ENCODE data around the gene PTMS.

Gene PTMS

DNA sequence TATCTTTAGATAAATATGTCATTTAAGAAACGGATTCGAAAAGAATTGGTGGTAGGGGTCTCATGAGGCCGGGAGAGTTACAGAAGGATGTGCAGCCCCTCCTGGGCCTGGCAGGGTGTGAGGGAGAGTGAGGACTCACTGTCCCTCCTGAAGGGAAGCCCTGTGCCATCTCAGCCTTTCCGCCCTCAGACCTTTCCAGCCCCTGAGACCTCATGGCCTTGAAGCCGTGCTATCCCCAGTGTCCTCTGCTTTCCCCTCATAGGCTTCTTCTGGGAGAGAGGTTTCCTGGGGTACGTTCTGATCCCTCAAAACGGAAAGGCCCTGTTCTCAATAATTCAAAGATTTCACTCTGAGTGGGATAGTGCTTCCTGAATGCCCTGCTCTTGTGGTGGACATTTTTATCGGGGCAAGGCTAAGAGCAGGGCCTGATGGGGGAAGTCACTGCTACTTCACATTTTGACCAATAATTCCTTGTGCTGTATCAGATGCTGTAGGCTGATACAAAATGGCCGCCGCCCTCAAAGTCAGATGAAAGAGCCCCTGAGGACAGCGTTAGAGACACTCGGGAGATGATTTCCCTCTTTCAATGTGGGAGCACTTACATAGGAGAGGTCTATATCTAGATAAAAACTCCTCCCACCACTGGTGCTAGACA is 24.5 kb downstream of the PTMS start (continued):
- TF ChIP-seq ZBTB17 (tag by site-specific recombination; IDR thresholded peaks at IDR 0.05) (no peak), ZNF791 (tag by site-specific recombination; IDR thresholded peaks at IDR 0.05) (no peak), ZNF292 (tag by site-specific recombination; IDR thresholded peaks at IDR 0.05; ENCODE audit: borderline replicate concordance, low read depth) (no peak)

DNA sequence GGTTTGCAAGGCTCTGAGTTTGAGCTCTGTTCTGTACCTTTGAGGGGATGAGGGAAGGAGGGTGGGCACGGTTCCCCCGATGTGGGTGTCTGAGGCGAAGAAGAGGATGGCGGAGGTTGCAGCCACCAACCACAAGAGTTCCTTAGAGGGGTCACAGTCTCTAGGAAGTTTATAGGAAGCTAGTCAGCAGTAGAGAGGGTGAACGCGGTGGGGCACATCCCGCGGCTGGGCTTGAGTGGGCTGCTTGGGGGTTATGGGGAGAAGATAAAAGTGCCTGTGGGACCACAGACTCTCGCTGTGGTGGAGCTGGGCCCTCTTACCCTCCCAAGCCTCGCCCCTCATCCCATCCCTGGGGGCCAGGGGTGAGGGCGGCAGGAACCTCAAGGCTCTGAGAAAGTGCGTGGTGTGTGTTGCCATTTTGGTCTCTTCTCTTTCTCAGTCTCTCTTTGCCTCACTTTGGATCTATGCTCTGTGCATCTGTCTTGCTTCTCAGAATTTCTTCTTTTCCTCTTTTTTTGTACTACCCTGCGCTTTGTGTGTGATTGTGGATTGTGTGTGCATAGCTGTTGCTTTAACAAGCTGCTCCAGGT is 25.9 kb downstream of the PTMS start:
- H3K36me3 ChIP-seq (ENCODE audit: control insufficient read depth in 2 of 2, insufficient read depth in 1 of 2, low read length in 2 of 2) = no peaks in the 10 kb centered on the region
- CTCF ChIA-PET = interaction anchor here (0.9 to 1.5 kb wide), 4 partner anchors 13 to 38 kb away, joined by 3 to 10 read pairs (median 6); partner anchors contain the start of gene PTMS
- no peaks in the 10 kb centered on the region for H3K9me3 ChIP-seq (ENCODE audit: control insufficient read depth, insufficient read depth, low read depth, low read length)
- H3K4me1 ChIP-seq (ENCODE audit: control insufficient read depth, insufficient read depth, low read length) = no peaks in the 10 kb centered on the region
- no peak for TF ChIP-seq OVOL3 (tag by site-specific recombination; IDR thresholded peaks at IDR 0.05)
- no peak for TF ChIP-seq ZNF169 (tag by site-specific recombination; IDR thresholded peaks at IDR 0.05)
- TF ChIP-seq, protein P1, sequence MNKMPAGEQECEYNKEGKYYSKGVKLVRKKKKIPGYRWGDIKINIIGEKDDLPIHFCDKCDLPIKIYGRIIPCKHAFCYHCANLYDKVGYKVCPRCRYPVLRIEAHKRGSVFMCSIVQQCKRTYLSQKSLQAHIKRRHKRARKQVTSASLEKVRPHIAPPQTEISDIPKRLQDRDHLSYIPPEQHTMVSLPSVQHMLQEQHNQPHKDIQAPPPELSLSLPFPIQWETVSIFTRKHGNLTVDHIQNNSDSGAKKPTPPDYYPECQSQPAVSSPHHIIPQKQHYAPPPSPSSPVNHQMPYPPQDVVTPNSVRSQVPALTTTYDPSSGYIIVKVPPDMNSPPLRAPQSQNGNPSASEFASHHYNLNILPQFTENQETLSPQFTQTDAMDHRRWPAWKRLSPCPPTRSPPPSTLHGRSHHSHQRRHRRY (tag by site-specific recombination; IDR thresholded peaks at IDR 0.05) = no peak
- TF ChIP-seq ZNF558 (tag by site-specific recombination; IDR thresholded peaks at IDR 0.05) = no peak
- TF ChIP-seq ZNF155 (tag by site-specific recombination; IDR thresholded peaks at IDR 0.05) = no peak
- H3K4me3 ChIP-seq (ENCODE audit: low read depth, low read length) = no peak overlapping the region
- H3K27ac ChIP-seq (ENCODE audit: extremely low read depth, low read depth, low read length) = no peak overlapping the region
- POLR2A ChIA-PET = no interaction called here

DNA sequence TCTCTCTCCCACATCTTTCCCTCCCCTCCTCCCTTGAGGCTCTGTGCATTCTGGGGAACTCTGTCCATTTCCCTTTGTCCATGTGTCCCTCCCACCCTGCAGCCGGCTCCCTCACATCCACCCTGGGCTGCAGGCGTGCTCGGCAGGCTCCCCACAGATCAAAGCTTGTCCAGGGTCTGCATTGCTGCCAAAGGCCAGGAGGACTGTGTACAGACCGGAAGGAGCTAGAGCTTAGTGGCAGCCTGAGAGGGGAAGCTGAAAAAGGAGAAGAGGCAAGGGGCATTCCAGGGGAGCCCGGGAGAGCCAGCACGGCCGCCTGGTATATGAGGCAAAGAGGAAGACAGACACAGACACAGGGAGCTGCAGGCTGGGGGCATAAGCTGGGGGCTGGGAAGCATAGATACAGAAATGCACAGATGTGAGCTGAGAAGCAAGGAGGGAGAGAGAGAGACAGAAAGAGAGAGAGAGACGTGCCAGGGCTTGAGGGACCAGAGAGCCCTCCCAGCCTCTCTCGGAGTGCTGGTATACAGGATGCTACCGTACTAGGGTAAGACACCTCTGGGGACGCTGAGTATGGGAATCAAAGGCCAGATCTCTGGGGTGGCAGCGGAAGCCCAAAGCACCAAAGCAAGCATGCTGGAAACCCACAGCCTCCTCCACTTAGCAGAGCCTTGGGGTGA is 26.5 kb downstream of the PTMS start:
- Histone ChIP-seq H3K27ac (ENCODE audit: extremely low read depth, low read depth, low read length) (no peak overlapping the region), H3K4me1 (ENCODE audit: control insufficient read depth, insufficient read depth, low read length) (no peaks in the 10 kb centered on the region), H3K4me3 (ENCODE audit: low read depth, low read length) (no peak overlapping the region), H3K36me3 (ENCODE audit: control insufficient read depth in 2 of 2, insufficient read depth in 1 of 2, low read length in 2 of 2) (no peaks in the 10 kb centered on the region), H3K9me3 (ENCODE audit: control insufficient read depth, insufficient read depth, low read depth, low read length) (no peaks in the 10 kb centered on the region)
- POLR2A ChIA-PET = no interaction called here
- CTCF ChIA-PET = interaction anchor here (0.8 to 1.6 kb wide), 6 partner anchors 14 to 40 kb away, joined by 3 to 10 read pairs (median 4); partner anchors contain the start of genes MLF2 and PTMS
- TF ChIP-seq, protein P2, sequence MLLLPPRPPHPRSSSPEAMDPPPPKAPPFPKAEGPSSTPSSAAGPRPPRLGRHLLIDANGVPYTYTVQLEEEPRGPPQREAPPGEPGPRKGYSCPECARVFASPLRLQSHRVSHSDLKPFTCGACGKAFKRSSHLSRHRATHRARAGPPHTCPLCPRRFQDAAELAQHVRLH (tag by site-specific recombination; IDR thresholded peaks at IDR 0.05) = no peak
- TF ChIP-seq BCL11A (tag by site-specific recombination; IDR thresholded peaks at IDR 0.05; ENCODE audit: low read depth) (no peak), ZNF747 (tag by site-specific recombination; IDR thresholded peaks at IDR 0.05) (no peak), ZNF239 (tag by site-specific recombination; IDR thresholded peaks at IDR 0.05) (no peak), ZNF843 (tag by site-specific recombination; IDR thresholded peaks at IDR 0.05) (no peak), ZNF10 (tag by site-specific recombination; IDR thresholded peaks at IDR 0.05) (no peak), ZNF354C (tag by site-specific recombination; IDR thresholded peaks at IDR 0.05; ENCODE audit: borderline replicate concordance, low read depth) (no peak), ZEB2 (tag by site-specific recombination; IDR thresholded peaks at IDR 0.05) (no peak), WT1 (tag by site-specific recombination; IDR thresholded peaks at IDR 0.05) (no peak), RBAK (tag by site-specific recombination; IDR thresholded peaks at IDR 0.05) (no peak), PRDM1 (tag by site-specific recombination; IDR thresholded peaks at IDR 0.05) (no peak), KLF7 (tag by site-specific recombination; IDR thresholded peaks at IDR 0.05; ENCODE audit: borderline replicate concordance) (no peak)
- TF ChIP-seq, protein P3, sequence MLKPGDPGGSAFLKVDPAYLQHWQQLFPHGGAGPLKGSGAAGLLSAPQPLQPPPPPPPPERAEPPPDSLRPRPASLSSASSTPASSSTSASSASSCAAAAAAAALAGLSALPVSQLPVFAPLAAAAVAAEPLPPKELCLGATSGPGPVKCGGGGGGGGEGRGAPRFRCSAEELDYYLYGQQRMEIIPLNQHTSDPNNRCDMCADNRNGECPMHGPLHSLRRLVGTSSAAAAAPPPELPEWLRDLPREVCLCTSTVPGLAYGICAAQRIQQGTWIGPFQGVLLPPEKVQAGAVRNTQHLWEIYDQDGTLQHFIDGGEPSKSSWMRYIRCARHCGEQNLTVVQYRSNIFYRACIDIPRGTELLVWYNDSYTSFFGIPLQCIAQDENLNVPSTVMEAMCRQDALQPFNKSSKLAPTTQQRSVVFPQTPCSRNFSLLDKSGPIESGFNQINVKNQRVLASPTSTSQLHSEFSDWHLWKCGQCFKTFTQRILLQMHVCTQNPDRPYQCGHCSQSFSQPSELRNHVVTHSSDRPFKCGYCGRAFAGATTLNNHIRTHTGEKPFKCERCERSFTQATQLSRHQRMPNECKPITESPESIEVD (tag by site-specific recombination; IDR thresholded peaks at IDR 0.05) = no peak
- TF ChIP-seq, protein P4, sequence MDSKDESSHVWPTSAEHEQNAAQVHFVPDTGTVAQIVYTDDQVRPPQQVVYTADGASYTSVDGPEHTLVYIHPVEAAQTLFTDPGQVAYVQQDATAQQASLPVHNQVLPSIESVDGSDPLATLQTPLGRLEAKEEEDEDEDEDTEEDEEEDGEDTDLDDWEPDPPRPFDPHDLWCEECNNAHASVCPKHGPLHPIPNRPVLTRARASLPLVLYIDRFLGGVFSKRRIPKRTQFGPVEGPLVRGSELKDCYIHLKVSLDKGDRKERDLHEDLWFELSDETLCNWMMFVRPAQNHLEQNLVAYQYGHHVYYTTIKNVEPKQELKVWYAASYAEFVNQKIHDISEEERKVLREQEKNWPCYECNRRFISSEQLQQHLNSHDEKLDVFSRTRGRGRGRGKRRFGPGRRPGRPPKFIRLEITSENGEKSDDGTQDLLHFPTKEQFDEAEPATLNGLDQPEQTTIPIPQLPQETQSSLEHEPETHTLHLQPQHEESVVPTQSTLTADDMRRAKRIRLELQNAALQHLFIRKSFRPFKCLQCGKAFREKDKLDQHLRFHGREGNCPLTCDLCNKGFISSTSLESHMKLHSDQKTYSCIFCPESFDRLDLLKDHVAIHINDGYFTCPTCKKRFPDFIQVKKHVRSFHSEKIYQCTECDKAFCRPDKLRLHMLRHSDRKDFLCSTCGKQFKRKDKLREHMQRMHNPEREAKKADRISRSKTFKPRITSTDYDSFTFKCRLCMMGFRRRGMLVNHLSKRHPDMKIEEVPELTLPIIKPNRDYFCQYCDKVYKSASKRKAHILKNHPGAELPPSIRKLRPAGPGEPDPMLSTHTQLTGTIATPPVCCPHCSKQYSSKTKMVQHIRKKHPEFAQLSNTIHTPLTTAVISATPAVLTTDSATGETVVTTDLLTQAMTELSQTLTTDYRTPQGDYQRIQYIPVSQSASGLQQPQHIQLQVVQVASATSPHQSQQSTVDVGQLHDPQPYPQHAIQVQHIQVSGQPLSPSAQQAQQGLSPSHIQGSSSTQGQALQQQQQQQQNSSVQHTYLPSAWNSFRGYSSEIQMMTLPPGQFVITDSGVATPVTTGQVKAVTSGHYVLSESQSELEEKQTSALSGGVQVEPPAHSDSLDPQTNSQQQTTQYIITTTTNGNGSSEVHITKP (tag by site-specific recombination; IDR thresholded peaks at IDR 0.05) = no peak
- TF ChIP-seq, protein P5, sequence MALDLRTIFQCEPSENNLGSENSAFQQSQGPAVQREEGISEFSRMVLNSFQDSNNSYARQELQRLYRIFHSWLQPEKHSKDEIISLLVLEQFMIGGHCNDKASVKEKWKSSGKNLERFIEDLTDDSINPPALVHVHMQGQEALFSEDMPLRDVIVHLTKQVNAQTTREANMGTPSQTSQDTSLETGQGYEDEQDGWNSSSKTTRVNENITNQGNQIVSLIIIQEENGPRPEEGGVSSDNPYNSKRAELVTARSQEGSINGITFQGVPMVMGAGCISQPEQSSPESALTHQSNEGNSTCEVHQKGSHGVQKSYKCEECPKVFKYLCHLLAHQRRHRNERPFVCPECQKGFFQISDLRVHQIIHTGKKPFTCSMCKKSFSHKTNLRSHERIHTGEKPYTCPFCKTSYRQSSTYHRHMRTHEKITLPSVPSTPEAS (tag by site-specific recombination; IDR thresholded peaks at IDR 0.05) = no peak
